GM19463 (cell line): ENCODE results near the gene CFAP61.
"Not testable (repeated sequence)": the region's sequence is repeated elsewhere in the genome, so short reads cannot be mapped to it uniquely, and the experiment has no call there.

Experiments used
- ATAC-seq: cut with Tn5 transposase; IDR thresholded peaks from one replicate; pipeline ENCODE4 v1.9.1; 2021; ENCODE audit warnings: mild to moderate bottlenecking, moderate library complexity; ENCODE audit not compliant: unreplicated experiment

The CFAP61 gene

GRCh38 chr20:20207872-20208271 is 155.5 kb downstream of the CFAP61 start:
- ATAC-seq, result peak; percentile 51

- ATAC-seq, result no peak
Measured at GRCh38 chr20:20209684-20210083, 157.4 kb downstream of the CFAP61 start.

- ATAC-seq, result no peak
Measured at GRCh38 chr20:20210327-20210726, 158.0 kb downstream of the CFAP61 start.

GRCh38 chr20:20210943-20211273 is 158.6 kb downstream of the CFAP61 start:
- no peak for ATAC-seq

GRCh38 chr20:20211274-20211987 is 159.1 kb downstream of the CFAP61 start:
- no peak for ATAC-seq

GRCh38 chr20:20211988-20212518 is 159.7 kb downstream of the CFAP61 start:
- ATAC-seq, result no peak

- ATAC-seq, result no peak
Measured at GRCh38 chr20:20212675-20213096, 160.4 kb downstream of the CFAP61 start.

- no peak for ATAC-seq
Measured at GRCh38 chr20:20213526-20214121, 161.3 kb downstream of the CFAP61 start.

- ATAC-seq, result no peak
Measured at GRCh38 chr20:20214757-20215275, 162.5 kb downstream of the CFAP61 start.

- ATAC-seq, result no peak
Measured at GRCh38 chr20:20215976-20216727, 163.8 kb downstream of the CFAP61 start.

- no peak for ATAC-seq
Measured at GRCh38 chr20:20216941-20217340, 164.6 kb downstream of the CFAP61 start.

- ATAC-seq, result no peak
Measured at GRCh38 chr20:20217621-20218020, 165.3 kb downstream of the CFAP61 start.

GRCh38 chr20:20218106-20218505 is 165.8 kb downstream of the CFAP61 start:
- ATAC-seq, result not testable (repeated sequence)

- no peak for ATAC-seq
Measured at GRCh38 chr20:20219016-20219415, 166.7 kb downstream of the CFAP61 start.

- no peak for ATAC-seq
Measured at GRCh38 chr20:20220134-20220533, 167.8 kb downstream of the CFAP61 start.

- no peak for ATAC-seq
Measured at GRCh38 chr20:20223981-20224380, 171.6 kb downstream of the CFAP61 start.

GRCh38 chr20:20224806-20225205 is 172.5 kb downstream of the CFAP61 start:
- ATAC-seq, result no peak

- ATAC-seq, result no peak
Measured at GRCh38 chr20:20225325-20226043, 173.2 kb downstream of the CFAP61 start.

- no peak for ATAC-seq
Measured at GRCh38 chr20:20226554-20226953, 174.2 kb downstream of the CFAP61 start.

GRCh38 chr20:20227013-20227571 is 174.8 kb downstream of the CFAP61 start:
- ATAC-seq, result no peak

GRCh38 chr20:20228351-20228750 is 176.0 kb downstream of the CFAP61 start:
- no peak for ATAC-seq
